GM18508 (cell line): ENCODE measurements around the gene HNMT.
"Not testable (repeated sequence)": the region's sequence is repeated elsewhere in the genome, so short reads cannot be mapped to it uniquely, and the experiment has no call there.

Experiments
- ATAC-seq: cut with Tn5 transposase; IDR thresholded peaks from one replicate; pipeline ENCODE4 v1.9.1; 2021; ENCODE audit warnings: moderate number of reproducible peaks; ENCODE audit not compliant: insufficient read depth, unreplicated experiment

Gene HNMT

DNA sequence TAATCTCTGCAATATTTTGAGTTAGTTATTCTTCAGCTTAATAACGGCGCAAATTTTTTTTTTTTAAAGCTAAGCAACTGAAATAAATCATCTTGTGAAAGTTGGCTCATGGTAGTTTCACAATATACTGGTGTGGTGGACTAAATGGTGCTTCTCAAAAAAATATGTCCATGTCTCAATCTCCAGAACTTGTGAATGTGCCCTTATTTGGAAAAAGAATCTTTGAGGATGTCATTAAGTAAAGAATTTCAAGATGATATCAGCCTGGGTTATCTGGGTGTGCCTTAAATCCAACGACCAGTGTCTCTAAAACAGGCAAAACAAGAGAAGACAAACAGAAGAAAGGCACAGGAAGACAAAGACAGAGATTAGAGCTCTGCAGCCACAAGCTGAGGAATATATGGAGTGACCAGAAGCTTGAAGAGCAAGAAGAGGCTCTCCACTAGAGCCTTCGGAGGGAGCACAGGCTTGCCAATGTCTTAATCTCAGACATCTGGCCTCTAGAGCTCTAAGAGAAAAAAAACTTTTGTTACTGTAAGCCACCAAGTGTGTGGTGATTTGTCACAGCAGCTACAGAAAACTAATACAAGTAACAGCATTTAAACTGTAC is 71.4 kb downstream of the HNMT start:
- no peak for ATAC-seq

DNA sequence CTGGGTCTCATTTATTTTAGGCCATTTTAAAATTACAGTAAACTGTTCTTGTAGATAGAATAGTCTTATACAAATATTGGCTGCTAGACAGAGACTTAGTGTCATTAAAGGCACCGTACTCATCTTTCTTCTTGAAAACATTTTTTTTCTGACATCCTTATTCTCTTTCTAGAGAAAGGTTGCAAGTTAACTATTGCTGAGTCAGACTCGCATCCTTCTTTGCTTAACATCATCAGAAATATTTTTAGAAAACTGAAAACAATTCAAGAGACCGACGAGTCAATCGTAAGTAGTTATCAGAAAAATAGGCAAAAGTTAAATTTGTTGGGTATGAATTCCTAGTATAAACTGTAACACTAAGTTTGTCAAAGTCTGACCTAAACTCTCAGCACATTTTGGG is 72.2 kb downstream of the HNMT start:
- no peak for ATAC-seq

DNA sequence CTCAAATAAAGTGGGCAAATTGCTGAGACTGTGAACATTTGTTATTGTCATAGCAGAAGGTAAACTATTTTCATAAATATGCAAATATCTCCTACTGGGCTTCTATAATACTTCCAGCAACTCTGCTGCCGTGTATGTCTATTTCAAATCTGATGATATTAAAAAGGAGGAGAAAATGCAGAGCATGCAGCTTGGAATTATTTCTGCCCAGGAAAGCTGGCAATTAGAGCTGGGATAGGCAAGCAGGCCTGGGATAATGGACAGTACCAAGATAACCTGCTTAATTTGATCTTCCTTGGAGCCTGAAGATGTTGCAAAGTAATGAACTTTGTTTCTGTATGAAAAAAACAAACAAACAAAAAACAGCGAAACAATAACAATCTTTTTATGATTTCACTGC is 72.8 kb downstream of the HNMT start:
- no peak for ATAC-seq

GRCh38 chr2:138040616-138041015 is 76.3 kb downstream of the HNMT start:
- ATAC-seq: no peak

DNA sequence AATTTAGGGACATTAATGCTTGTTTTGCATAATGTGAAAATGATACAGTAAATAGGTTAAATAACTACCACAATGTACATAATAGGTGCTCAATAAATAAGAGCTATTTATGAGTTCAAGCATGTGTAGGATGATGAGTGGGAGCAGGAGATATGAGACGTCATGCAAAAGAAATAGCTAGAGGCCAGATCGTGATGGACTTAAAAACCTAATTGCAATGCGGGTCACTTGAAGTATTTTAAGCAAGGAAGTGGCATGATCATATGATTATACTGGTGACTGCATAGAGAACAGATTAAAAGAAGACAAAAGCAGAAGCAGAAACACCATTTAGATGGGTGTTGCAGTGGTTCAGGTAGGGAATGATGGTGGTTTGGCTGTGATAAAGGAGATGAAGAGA is 78.0 kb downstream of the HNMT start:
- ATAC-seq: no peak

- ATAC-seq: not testable (repeated sequence)
These were observed 79.3 kb downstream of the HNMT start for GRCh38 chr2:138043588-138043987.

- no peak for ATAC-seq
These were observed 94.2 kb downstream of the HNMT start for GRCh38 chr2:138058427-138058826.

- no peak for ATAC-seq
These were observed 95.4 kb downstream of the HNMT start for GRCh38 chr2:138059487-138060300.

- no peak for ATAC-seq
These were observed 96.0 kb downstream of the HNMT start for GRCh38 chr2:138060301-138060635.

GRCh38 chr2:138061961-138062360 is 97.7 kb downstream of the HNMT start:
- no peak for ATAC-seq

- ATAC-seq: no peak
These were observed 98.9 kb downstream of the HNMT start for GRCh38 chr2:138063181-138063580.
